SK-N-SH treated with all-trans-retinoic acid at 6 μM for 48 hours (cell line): ENCODE measurements around the gene MT2A.
A peak's percentile ranks its signal among the peaks of the same experiment; 100 is the strongest.

Source experiments
- ATAC-seq: fragments of 200-7000 bp; cut with Tn5 transposase; 3 replicates; pipeline ENCODE4 v1.9.1; 2020; ENCODE audit warnings: mild to moderate bottlenecking, moderate library complexity
- ARNTL ChIP-seq: fragments of 450-650 bp; formaldehyde crosslinking; IDR thresholded peaks from 2 replicates; pipeline ENCODE4 v1.5.0; 2020; ENCODE audit warnings: low read depth, mild to moderate bottlenecking, moderate library complexity, borderline replicate concordance
- BACH2 ChIP-seq: fragments of 250-450 bp; sonication (Bioruptor Pico); IDR thresholded peaks from 2 replicates; pipeline ENCODE4 v1.9.0; 2021; ENCODE audit warnings: mild to moderate bottlenecking, borderline replicate concordance
- CREB5 ChIP-seq: fragments of 250-450 bp; sonication (Bioruptor Pico); IDR thresholded peaks from 2 replicates; pipeline ENCODE4 v1.5.1; 2020; ENCODE audit warnings: low read depth, mild to moderate bottlenecking, moderate library complexity
- CSDC2 ChIP-seq: fragments of 250-450 bp; sonication (Bioruptor Pico); IDR thresholded peaks from 2 replicates; pipeline ENCODE4 v1.5.0; 2020; ENCODE audit warnings: mild to moderate bottlenecking, moderate library complexity
- CSRNP3 ChIP-seq: fragments of 250-450 bp; sonication (Bioruptor Pico); IDR thresholded peaks from 2 replicates; pipeline ENCODE4 v1.5.1; 2021; ENCODE audit warnings: mild to moderate bottlenecking, moderate library complexity
- ESRRG ChIP-seq: fragments of 250-450 bp; sonication (Bioruptor Pico); IDR thresholded peaks from 2 replicates; pipeline ENCODE4 v1.6.1; 2021; ENCODE audit warnings: mild to moderate bottlenecking
- GLIS3 ChIP-seq: fragments of 250-450 bp; sonication (Bioruptor Pico); IDR thresholded peaks from 2 replicates; pipeline ENCODE4 v1.5.0; 2020; ENCODE audit warnings: mild to moderate bottlenecking, moderate library complexity
- OSR1 ChIP-seq: fragments of 250-450 bp; sonication (Bioruptor Pico); IDR thresholded peaks from 2 replicates; pipeline ENCODE4 v1.8.0; 2022; ENCODE audit warnings: moderate library complexity, mild to moderate bottlenecking, inconsistent platforms
- PATZ1 ChIP-seq: fragments of 250-450 bp; sonication (Bioruptor Pico); IDR thresholded peaks from 2 replicates; pipeline ENCODE4 v1.8.0; 2020; ENCODE audit warnings: mild to moderate bottlenecking, moderate library complexity, borderline replicate concordance
- POU6F1 ChIP-seq: fragments of 250-450 bp; sonication (Bioruptor Pico); IDR thresholded peaks from 2 replicates; pipeline ENCODE4 v1.8.0; 2021; ENCODE audit warnings: low read depth, mild to moderate bottlenecking, moderate library complexity, borderline replicate concordance
- PPARA ChIP-seq: fragments of 250-450 bp; sonication (Bioruptor Pico); IDR thresholded peaks from 2 replicates; pipeline ENCODE4 v1.5.0; 2020; ENCODE audit warnings: mild to moderate bottlenecking, borderline replicate concordance
- RARB ChIP-seq: fragments of 250-450 bp; sonication (Bioruptor Pico); IDR thresholded peaks from 2 replicates; pipeline ENCODE4 v1.8.0; 2021; ENCODE audit warnings: mild to moderate bottlenecking, moderate library complexity
- SNAI2 ChIP-seq: fragments of 250-450 bp; sonication (Bioruptor Pico); IDR thresholded peaks from 2 replicates; pipeline ENCODE4 v1.5.0; 2020; ENCODE audit warnings: mild to moderate bottlenecking, moderate library complexity
- TCF4 ChIP-seq: fragments of 250-450 bp; sonication (Bioruptor Pico); IDR thresholded peaks from 2 replicates; pipeline ENCODE4 v1.8.0; 2021; ENCODE audit warnings: mild to moderate bottlenecking, moderate library complexity, borderline replicate concordance
- TOX ChIP-seq: fragments of 250-450 bp; sonication (Bioruptor Pico); IDR thresholded peaks from 2 replicates; pipeline ENCODE4 v1.8.0; 2021; ENCODE audit warnings: mild to moderate bottlenecking, moderate library complexity, borderline replicate concordance
- TSHZ2 ChIP-seq: fragments of 250-450 bp; sonication (Bioruptor Pico); IDR thresholded peaks from 2 replicates; pipeline ENCODE4 v1.5.0; 2020; ENCODE audit warnings: mild to moderate bottlenecking, moderate library complexity
- ZC3H10 ChIP-seq: fragments of 250-450 bp; sonication (Bioruptor Pico); IDR thresholded peaks from 2 replicates; pipeline ENCODE4 v1.5.1; 2021; ENCODE audit warnings: mild to moderate bottlenecking, moderate library complexity
- ZFP3 ChIP-seq: fragments of 250-450 bp; sonication (Bioruptor Pico); IDR thresholded peaks from 2 replicates; pipeline ENCODE4 v1.5.0; 2020; ENCODE audit warnings: mild to moderate bottlenecking, moderate library complexity
- ZFP30 ChIP-seq: fragments of 450-650 bp; formaldehyde crosslinking; IDR thresholded peaks from 2 replicates; pipeline ENCODE4 v1.5.0; 2022; ENCODE audit warnings: mild to moderate bottlenecking, moderate library complexity
- ZNF565 ChIP-seq: fragments of 450-650 bp; formaldehyde crosslinking; conservative IDR thresholded peaks from 2 replicates; pipeline ENCODE4 v1.5.0; 2020; ENCODE audit warnings: low read depth, mild to moderate bottlenecking, moderate library complexity
- ZNF70 ChIP-seq: fragments of 450-650 bp; formaldehyde crosslinking; IDR thresholded peaks from 2 replicates; pipeline ENCODE4 v1.5.0; 2020; ENCODE audit warnings: mild to moderate bottlenecking, moderate library complexity
- ZNF8 ChIP-seq: fragments of 450-650 bp; formaldehyde crosslinking; IDR thresholded peaks from 2 replicates; pipeline ENCODE4 v1.5.0; 2020; ENCODE audit warnings: mild to moderate bottlenecking, moderate library complexity

Gene MT2A

GRCh38 chr16:56576585-56577299 is 31.6 kb upstream of the MT2A start:
- no peak for TF ChIP-seq ARNTL (CRISPR knock-in tag)
- no peak for TF ChIP-seq TSHZ2 (CRISPR knock-in tag)
- TF ChIP-seq CSDC2 (CRISPR knock-in tag): no peak
- TF ChIP-seq ZNF565 (CRISPR knock-in tag): no peak
- no peak for TF ChIP-seq TOX
- no peak for TF ChIP-seq PPARA (CRISPR knock-in tag)
- TF ChIP-seq ZNF70 (CRISPR knock-in tag): no peak
- no peak for TF ChIP-seq BACH2 (CRISPR knock-in tag)
- no peak for TF ChIP-seq RARB
- TF ChIP-seq ZC3H10 (CRISPR knock-in tag): no peak
- TF ChIP-seq GLIS3: no peak
- no peak for TF ChIP-seq ZFP30 (CRISPR knock-in tag)
- no peak for TF ChIP-seq ZNF8 (CRISPR knock-in tag)
- no peak for TF ChIP-seq SNAI2 (CRISPR knock-in tag)
- TF ChIP-seq POU6F1: no peak
- TF ChIP-seq ZFP3 (CRISPR knock-in tag): no peak
- no peak for TF ChIP-seq OSR1
- TF ChIP-seq ESRRG (CRISPR knock-in tag): no peak
- peak; percentile 89 for ATAC-seq

- no peak for TF ChIP-seq ARNTL (CRISPR knock-in tag)
- TF ChIP-seq ZNF8 (CRISPR knock-in tag): no peak
- TF ChIP-seq ZNF565 (CRISPR knock-in tag): no peak
- no peak for TF ChIP-seq ZNF70 (CRISPR knock-in tag)
- TF ChIP-seq ZFP3 (CRISPR knock-in tag): no peak
- no peak for TF ChIP-seq CSRNP3
- no peak for TF ChIP-seq CREB5 (CRISPR knock-in tag)
- TF ChIP-seq TSHZ2 (CRISPR knock-in tag): no peak
- TF ChIP-seq GLIS3: no peak
- no peak for TF ChIP-seq SNAI2 (CRISPR knock-in tag)
- no peak for TF ChIP-seq ZFP30 (CRISPR knock-in tag)
- TF ChIP-seq POU6F1: no peak
- TF ChIP-seq TCF4 (CRISPR knock-in tag): no peak
- no peak for TF ChIP-seq PATZ1 (CRISPR knock-in tag)
- no peak for TF ChIP-seq RARB
- TF ChIP-seq CSDC2 (CRISPR knock-in tag): no peak
- TF ChIP-seq PPARA (CRISPR knock-in tag): no peak
- no peak for ATAC-seq
Observed at GRCh38 chr16:56577300-56577625, 31.1 kb upstream of the MT2A start.
